ENCODE results near the gene MACF1. TPM values are rescaled to one million over a fixed set of nuclear protein-coding genes. Genes with fewer than 3 reads are reported as not detected.

The MACF1 gene
- total and polyA plus RNA-seq, 2 experiments from 2014 or later, result 80.4 to 261 TPM

DNA sequence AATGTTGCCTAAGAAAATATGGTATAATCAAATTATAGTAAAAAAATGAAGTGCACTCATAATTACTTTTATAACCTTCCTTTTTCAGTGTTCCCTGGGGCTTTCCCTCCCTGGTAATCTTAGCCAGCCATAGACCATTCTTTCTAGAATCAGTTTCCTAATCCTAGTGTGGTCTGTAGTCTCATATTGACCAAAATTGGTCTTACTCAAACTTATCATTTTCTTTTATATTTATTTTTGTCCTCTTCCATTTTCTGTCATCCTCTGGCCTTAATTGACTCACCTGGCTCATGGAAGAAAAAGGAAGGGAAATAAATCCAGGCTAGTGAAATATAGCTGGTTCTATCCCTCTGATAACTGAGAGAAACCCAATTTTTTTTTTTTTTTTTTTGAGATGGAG lies 216.0 kb downstream of the MACF1 start:
- no peak overlapping the region for H3K4me3 ChIP-seq
- H3K27ac ChIP-seq, result no peak overlapping the region
- no peaks in the 10 kb centered on the region for H3K9me3 ChIP-seq (ENCODE audit: low read depth)
- no peak for DNase-seq (ENCODE audit: low read depth in 1 of 2, low spot score in 1 of 2)
- no peaks in the 10 kb centered on the region for H3K27me3 ChIP-seq
- peaks cover 28% of the 10 kb centered on the region for H3K36me3 ChIP-seq
- TF ChIP-seq CTCF (IDR thresholded peaks at IDR 0.05; ENCODE audit: low read depth, low read length), result no peak
- H3K4me1 ChIP-seq (ENCODE audit: low read depth), result peaks cover 8% of the 10 kb centered on the region

GRCh38 chr1:39422614-39423013 lies 218.1 kb downstream of the MACF1 start:
- peaks cover 36% of the 10 kb centered on the region for H3K36me3 ChIP-seq
- TF ChIP-seq CTCF (IDR thresholded peaks at IDR 0.05; ENCODE audit: low read depth, low read length), result no peak

GRCh38 chr1:39425151-39425550 lies 220.7 kb downstream of the MACF1 start:
- Histone ChIP-seq H3K27me3 (no peaks in the 10 kb centered on the region), H3K36me3 (peaks cover 61% of the 10 kb centered on the region), H3K4me1 (ENCODE audit: low read depth) (peaks cover 26% of the 10 kb centered on the region), H3K4me3 (no peak overlapping the region), H3K9me3 (ENCODE audit: low read depth) (no peaks in the 10 kb centered on the region), H3K27ac (peak overlapping the region; percentile 1)
- TF ChIP-seq CTCF (IDR thresholded peaks at IDR 0.05; ENCODE audit: low read depth, low read length), result no peak
- no peak for DNase-seq (ENCODE audit: low read depth in 1 of 2, low spot score in 1 of 2)

More at GRCh38 chr1:39422614-39423013, 218.1 kb downstream of the MACF1 start:
- no peak overlapping the region for H3K27ac ChIP-seq
- no peaks in the 10 kb centered on the region for H3K27me3 ChIP-seq
- H3K4me3 ChIP-seq, result no peak overlapping the region
- H3K4me1 ChIP-seq (ENCODE audit: low read depth), result peaks cover 19% of the 10 kb centered on the region
- no peak for DNase-seq (ENCODE audit: low read depth in 1 of 2, low spot score in 1 of 2)
- H3K9me3 ChIP-seq (ENCODE audit: low read depth), result no peaks in the 10 kb centered on the region

- peak overlapping the region; percentile 1 for H3K27ac ChIP-seq
- H3K36me3 ChIP-seq, result peaks cover 62% of the 10 kb centered on the region
- H3K4me3 ChIP-seq, result no peak overlapping the region
- no peak for DNase-seq (ENCODE audit: low read depth in 1 of 2, low spot score in 1 of 2)
- H3K27me3 ChIP-seq, result no peaks in the 10 kb centered on the region
- H3K4me1 ChIP-seq (ENCODE audit: low read depth), result peaks cover 26% of the 10 kb centered on the region
- H3K9me3 ChIP-seq (ENCODE audit: low read depth), result no peaks in the 10 kb centered on the region
- no peak for TF ChIP-seq CTCF (IDR thresholded peaks at IDR 0.05; ENCODE audit: low read depth, low read length)
These were observed 221.1 kb downstream of the MACF1 start for GRCh38 chr1:39425634-39426033.

DNA sequence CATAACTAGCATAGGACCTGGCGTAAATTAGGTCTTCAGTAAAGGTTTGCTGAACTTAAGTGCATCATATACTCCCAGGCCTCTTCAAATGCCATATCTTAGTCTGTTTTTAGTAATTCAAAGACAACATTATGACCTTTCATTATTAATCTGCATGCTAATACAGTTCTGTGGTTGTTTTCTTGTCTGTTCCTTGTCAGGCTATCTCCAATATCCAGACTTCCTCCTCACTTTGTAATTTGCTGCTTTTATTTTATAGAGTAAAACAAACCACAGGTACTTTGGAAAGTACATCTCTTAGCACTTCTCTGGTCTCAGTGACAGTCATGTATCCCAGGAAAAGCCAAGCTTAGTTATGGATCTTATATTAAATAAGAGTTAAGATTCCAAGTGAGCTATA lies 221.9 kb downstream of the MACF1 start:
- no peak for DNase-seq (ENCODE audit: low read depth in 1 of 2, low spot score in 1 of 2)
- TF ChIP-seq CTCF (IDR thresholded peaks at IDR 0.05; ENCODE audit: low read depth, low read length), result no peak
- H3K27me3 ChIP-seq, result no peaks in the 10 kb centered on the region
- no peak overlapping the region for H3K4me3 ChIP-seq
- H3K9me3 ChIP-seq (ENCODE audit: low read depth), result no peaks in the 10 kb centered on the region
- peaks cover 26% of the 10 kb centered on the region for H3K4me1 ChIP-seq (ENCODE audit: low read depth)
- H3K27ac ChIP-seq, result peak overlapping the region; percentile 69
- peaks cover 68% of the 10 kb centered on the region for H3K36me3 ChIP-seq

DNA sequence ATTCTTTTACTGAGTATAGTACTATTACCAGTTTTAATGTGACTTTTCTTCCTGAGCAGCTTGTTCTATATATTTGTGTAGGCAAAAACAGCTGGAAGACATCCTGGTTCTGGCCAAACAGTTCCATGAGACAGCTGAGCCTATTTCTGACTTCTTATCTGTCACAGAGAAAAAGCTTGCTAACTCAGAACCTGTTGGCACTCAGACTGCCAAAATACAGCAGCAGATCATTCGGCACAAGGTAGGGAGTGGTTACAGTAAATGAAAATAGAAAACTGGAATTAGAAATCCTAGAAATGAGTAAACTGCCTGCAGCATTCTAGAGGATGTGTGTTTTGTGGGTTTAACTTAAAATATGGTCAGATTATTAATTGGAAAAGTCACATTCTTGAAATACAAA lies 222.9 kb downstream of the MACF1 start:
- no peaks in the 10 kb centered on the region for H3K27me3 ChIP-seq
- peak overlapping the region; percentile 69 for H3K27ac ChIP-seq
- H3K36me3 ChIP-seq, result peaks cover 75% of the 10 kb centered on the region
- H3K4me3 ChIP-seq, result no peak overlapping the region
- peaks cover 26% of the 10 kb centered on the region for H3K4me1 ChIP-seq (ENCODE audit: low read depth)
- peak; percentile 23 to 56 for DNase-seq (ENCODE audit: low read depth in 1 of 2, low spot score in 1 of 2)
- TF ChIP-seq CTCF (IDR thresholded peaks at IDR 0.05; ENCODE audit: low read depth, low read length), result no peak
- no peaks in the 10 kb centered on the region for H3K9me3 ChIP-seq (ENCODE audit: low read depth)

Data from cardiac muscle cell (in vitro differentiated cells and primary cell).